ENCODE data around the gene NELL1.

GRCh38 chr11:21179770-21180169 lies 510.4 kb downstream of the NELL1 start:
- TF ChIP-seq CTCF (IDR thresholded peaks at IDR 0.05; ENCODE audit: insufficient read depth, low read depth, low read length) (no peak), EZH2 (IDR thresholded peaks at IDR 0.05; ENCODE audit: insufficient read depth, low read length) (no peak)

Measured in astrocyte (in vitro differentiated cells and primary cell).